ENCODE data around the gene PIAS4. TPM values are rescaled to one million over a fixed set of nuclear protein-coding genes. Genes with fewer than 3 reads are reported as not detected.

Gene PIAS4
- total and polyA plus RNA-seq, 2 of the 13 experiments (the other 11 are each of a cell fraction or from before 2014, with no cell fraction given): 9.0 to 20.1 TPM

DNA sequence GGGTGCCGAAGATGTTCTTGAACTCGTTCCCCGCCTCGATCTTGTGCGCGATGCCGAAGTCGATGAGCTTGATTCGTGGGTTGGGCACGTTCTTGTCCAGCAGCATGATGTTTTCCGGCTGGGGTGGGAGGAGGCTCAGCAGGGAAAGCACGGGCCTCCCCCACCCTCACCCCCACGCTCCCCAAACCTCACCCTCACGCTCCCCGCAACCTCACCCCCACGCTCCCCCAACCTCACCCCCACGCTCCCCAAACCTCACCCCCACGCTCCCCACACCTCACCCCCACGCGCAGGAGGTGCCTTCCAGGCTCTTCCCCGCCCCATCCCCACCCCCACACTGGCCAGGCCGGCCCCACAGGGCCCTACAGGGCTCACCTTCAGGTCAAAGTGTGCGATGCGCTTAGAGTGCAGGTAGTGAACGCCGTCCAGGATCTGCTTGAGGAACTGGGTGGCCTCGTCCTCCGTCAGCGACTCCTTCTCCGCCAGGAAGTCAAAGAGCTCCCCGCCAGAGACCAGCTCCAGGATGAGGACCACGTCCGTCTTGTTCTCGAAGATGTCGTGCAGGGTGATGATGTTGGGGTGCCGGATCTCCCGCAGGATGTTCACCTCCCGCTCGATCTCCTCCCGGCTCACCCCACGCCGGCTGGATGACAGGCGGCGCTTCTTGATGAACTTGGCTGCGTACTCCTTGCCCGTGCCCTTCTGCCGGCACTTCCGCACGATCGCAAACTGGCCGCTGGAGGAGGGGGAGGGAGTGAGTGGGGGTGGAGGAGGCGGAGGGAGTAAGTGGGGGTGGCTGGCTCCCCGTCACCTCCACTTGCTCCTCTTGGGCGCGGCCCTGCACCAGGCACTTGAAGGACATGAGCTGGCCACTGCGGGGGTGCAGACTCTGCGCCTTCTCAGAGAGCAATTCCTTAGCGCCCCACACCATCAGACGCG, 43.0 kb upstream of the PIAS4 start (continued):
- TF ChIP-seq ZNF280D (CRISPR knock-in tag; IDR thresholded peaks at IDR 0.05) (no peak), YY1 (IDR thresholded peaks at IDR 0.05; ENCODE audit: insufficient read depth, insufficient replicate concordance, low read depth, low read length) (no peak), SMAD1 (CRISPR knock-in tag; IDR thresholded peaks at IDR 0.05; ENCODE audit: borderline replicate concordance, low read depth) (no peak), ZBTB38 (CRISPR knock-in tag; IDR thresholded peaks at IDR 0.05) (0 out of 2 replicates have a peak, but pooled peaks have one; percentile 33), RBFOX2 (IDR thresholded peaks at IDR 0.05; ENCODE audit: low read depth, low read length) (0 out of 2 replicates have a peak, but pooled peaks have one; percentile 4), ZNF674 (CRISPR knock-in tag; IDR thresholded peaks at IDR 0.05; ENCODE audit: low read depth) (no peak)

Data from HepG2 (cell line).